T1000 (cell line): ENCODE data around the gene SLC35G1.

Source experiments
- DNase-seq: peaks from one replicate; lab custom pipeline; 2025; ENCODE audit warnings: mixed read lengths; lab: John Stamatoyannopoulos, UW

Gene SLC35G1, protein sequence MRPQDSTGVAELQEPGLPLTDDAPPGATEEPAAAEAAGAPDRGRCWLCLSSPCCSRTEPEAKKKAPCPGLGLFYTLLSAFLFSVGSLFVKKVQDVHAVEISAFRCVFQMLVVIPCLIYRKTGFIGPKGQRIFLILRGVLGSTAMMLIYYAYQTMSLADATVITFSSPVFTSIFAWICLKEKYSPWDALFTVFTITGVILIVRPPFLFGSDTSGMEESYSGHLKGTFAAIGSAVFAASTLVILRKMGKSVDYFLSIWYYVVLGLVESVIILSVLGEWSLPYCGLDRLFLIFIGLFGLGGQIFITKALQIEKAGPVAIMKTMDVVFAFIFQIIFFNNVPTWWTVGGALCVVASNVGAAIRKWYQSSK

DNA sequence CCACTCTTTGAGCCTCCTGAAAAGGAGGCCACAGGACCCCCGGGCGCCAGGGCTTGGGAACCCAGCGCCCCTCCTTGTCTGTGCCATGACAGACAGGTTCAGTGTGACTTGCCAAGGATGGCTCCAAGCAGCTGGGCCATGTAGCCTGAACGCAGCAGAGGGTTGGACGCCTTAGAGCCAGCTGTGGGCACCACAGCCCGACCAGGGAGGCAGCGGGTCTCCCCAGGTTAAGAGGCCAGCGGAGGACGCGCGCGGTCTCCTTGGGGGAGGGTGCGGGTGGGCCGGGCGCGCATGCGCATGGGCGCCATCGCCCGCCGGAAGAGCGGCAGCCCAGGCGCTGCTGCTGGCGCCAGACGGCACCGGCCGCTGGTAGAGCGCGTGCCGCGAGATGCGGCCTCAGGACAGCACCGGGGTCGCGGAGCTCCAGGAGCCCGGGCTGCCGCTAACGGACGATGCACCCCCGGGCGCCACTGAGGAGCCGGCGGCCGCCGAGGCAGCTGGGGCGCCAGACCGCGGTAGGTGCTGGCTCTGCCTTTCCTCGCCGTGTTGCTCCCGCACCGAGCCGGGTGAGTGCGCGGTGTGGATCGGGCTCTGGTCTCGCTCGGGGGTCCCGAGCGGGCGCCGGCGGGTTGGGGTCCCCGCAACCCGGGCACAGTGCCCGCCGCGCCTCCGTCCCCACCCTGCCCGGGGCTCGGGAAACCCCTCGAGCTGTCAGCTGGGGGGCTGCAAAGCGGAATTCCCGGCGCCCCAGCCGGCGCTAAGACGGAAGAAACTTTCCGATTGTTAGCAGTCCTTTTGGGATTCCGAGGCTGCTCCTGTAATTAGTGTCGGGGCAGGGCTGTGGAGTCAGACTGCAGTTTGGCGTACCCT, at the start of gene SLC35G1:
SLC35G1 (plus strand) TSS at position 333 of the 870 bp plus-strand sequence; CDS start at position 389, 56 bp downstream.
- peak; percentile 61 for DNase-seq

- DNase-seq = no peak
These were observed 48.7 kb upstream of the SLC35G1 start for GRCh38 chr10:93844979-93845626.

DNA sequence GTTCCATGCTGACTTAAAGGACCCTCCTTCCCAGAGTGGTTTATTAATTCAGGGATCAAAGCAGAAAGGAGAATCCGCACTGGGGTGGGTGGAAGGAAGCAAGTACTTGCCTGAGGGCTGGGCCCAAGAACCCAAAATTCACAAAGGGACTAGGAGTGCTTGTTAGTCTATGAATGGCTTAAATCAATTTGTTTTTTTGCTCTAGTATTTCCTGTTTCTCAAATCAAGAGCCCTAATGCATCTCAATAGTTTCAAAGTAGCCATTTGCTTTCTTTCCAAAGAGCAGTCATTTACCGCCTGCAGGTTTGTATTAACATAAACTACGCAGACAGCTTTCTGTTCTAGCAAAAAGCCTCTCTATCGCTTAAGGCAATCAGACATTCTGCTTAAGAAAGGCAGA, 44.2 kb upstream of the SLC35G1 start:
- DNase-seq = no peak

- DNase-seq = no peak
These were observed 43.5 kb upstream of the SLC35G1 start for GRCh38 chr10:93850031-93851015.

- no peak for DNase-seq
These were observed 42.6 kb upstream of the SLC35G1 start for GRCh38 chr10:93851169-93851568.

GRCh38 chr10:93852476-93853095, 41.2 kb upstream of the SLC35G1 start:
- no peak for DNase-seq

- no peak for DNase-seq
These were observed 38.8 kb upstream of the SLC35G1 start for GRCh38 chr10:93854975-93855374.

GRCh38 chr10:93856349-93857145, 37.2 kb upstream of the SLC35G1 start:
- DNase-seq = no peak

GRCh38 chr10:93859049-93859655, 34.6 kb upstream of the SLC35G1 start:
- no peak for DNase-seq

GRCh38 chr10:93861825-93862224, 32.0 kb upstream of the SLC35G1 start:
- no peak for DNase-seq

- no peak for DNase-seq
These were observed 27.9 kb upstream of the SLC35G1 start for GRCh38 chr10:93865794-93866425.

DNA sequence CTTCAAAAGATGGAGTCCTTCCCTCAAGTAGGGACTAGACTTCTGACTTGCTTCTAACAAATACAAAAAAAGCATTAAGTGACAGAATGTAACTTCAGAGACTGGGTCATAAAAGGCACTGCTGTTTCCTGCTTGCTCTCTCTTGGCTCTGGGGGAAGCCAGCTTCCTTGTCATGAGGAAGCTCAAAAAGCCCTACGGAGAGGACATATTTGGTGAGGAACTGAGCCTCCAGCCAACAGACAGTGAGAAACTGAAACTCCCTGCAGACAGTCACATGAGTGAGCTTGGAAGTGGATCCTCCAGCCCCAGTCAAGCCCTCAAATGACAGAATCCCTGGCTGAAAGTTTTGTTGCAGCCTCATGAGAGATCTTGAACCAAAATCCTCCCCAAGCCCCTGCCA, 26.3 kb upstream of the SLC35G1 start:
- DNase-seq = no peak

DNA sequence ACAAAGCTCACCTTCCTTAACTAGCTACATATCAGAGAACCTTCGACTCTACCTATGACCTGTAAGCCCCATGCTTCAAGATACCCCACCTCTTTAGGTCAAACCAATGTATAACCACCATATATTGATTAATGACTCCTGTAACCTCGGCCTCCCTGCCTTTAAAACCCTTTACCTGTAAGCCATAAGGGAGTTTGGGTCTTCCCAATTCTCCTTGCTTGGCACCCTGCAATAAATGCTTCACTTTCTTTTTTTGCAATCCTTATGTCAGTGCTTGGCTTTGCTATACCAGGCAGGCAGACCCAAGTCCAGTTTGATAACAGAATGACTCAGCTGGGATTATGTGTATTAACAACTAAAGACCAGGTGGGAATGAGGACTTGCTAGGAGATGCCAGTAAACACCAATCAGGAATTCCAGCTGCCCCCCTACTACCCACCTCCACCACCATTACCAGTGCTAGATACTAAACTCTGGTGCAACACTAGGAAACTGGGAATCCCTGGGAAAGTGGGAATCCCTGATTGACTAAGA, 22.0 kb upstream of the SLC35G1 start:
- no peak for DNase-seq

DNA sequence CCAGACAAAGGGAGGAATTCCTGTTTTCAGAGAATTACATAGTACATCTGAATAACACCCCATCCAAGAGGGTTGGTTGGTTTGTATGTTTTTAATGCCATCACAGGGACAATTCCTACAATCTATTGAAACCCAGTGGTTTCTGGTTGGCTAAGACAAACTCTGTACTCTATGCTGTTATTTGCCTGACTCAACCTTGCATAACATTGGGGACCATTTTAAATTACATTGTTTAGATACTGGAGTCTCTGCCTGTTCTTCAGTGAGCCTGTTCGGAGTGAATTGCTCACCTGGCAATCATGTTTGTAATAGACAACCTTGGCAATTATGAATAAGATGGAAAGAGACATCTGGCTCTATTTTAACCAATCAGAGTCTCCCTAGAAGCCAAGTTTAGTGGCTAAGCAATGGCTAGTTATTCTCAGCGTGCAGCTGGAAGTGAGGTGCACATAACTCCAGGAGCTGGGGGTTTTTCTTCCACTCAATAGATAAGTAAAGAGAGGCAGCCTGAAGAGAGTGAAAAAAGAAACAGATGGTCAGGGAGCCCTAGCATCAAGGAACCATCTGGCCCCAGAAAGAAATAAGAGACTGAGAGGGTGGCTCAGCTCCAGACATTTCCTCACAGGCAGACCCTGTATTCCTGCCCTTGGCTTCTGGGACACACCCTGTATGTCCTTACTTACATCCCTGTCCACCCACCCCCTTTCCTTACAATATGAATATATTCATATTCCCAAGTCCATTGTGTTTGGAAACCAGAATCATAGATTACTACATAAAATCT, 21.2 kb upstream of the SLC35G1 start:
- DNase-seq = no peak

GRCh38 chr10:93873420-93874115, 20.2 kb upstream of the SLC35G1 start:
- no peak for DNase-seq

DNA sequence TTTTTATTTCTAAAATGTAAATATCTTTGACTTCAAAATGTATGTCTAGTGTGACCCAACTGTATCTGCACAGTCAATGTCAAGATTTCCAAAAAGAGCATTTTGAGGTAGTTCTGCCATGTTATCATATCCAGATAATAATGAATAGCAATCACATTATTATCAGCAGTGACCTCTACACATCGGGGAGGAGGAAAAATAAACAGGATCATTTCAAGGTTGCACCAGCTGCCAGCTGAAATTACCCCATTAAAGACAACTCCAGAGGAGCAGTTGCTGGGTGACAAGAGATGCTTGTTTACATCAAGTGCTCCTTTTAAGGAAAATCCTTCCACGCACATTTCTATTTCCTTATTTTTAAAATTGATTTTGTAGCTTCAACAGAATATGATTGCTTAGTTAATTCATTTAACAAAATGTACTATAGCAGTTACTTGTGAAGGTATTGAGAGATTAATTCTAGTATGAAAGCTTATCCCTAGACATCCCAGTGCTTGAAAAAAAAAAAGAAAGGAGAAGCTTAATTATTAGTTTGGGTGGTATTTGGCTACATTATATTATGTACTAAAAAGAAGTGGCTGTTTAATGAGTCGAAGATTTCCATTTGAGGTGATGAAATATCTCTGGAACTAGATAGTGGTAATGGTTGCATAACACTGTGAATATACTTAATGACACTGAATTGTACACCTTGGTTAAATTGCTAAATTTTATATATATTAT, 19.3 kb upstream of the SLC35G1 start:
- DNase-seq = no peak

- no peak for DNase-seq
These were observed 18.8 kb upstream of the SLC35G1 start for GRCh38 chr10:93875032-93875358.
